B cell (primary cell): ENCODE data around the gene ERLIN1. TPM values are rescaled to one million over a fixed set of nuclear protein-coding genes. Genes with fewer than 3 reads are reported as not detected.

Experiments
- ATAC-seq: fragments of 200-7000 bp; cut with Tn5 transposase; one replicate; pipeline ENCODE4 v1.10.0; 2021; ENCODE audit warnings: low read depth, mild to moderate bottlenecking, moderate number of reproducible peaks, moderate library complexity
- CTCF ChIA-PET: fragments of 350-600 bp; sonication (Branson Sonifier 250); formaldehyde crosslinking; loops from one replicate; lab custom pipeline; 2021; ENCODE audit warnings: antibody characterized with exemption, inconsistent platforms; lab: Charles Lee
- POLR2A ChIA-PET: fragments of 350-600 bp; sonication (Branson Sonifier 250); formaldehyde crosslinking; loops from one replicate; lab custom pipeline; 2021; ENCODE audit warnings: antibody characterized with exemption; lab: Charles Lee
- DNase-seq: peaks from one replicate; pipeline ENCODE4 v3.0.0; 2013
- H2AFZ ChIP-seq: 2 replicates; pipeline ENCODE4 v1.6.1; 2012; ENCODE audit warnings: mild to moderate bottlenecking, low read depth, low read length; ENCODE audit not compliant: insufficient read depth, poor library complexity, severe bottlenecking
- H3K27ac ChIP-seq, 2 donors: 1 replicate in 1 of 2; 2 replicates in 1 of 2; pipeline ENCODE4 v1.5.1; 2012 to 2013; ENCODE audit warnings: low read length in 2 of 2, mild to moderate bottlenecking in 2 of 2, moderate library complexity in 1 of 2
- H3K27me3 ChIP-seq, 4 experiments: fragments of 200-600 bp in 1 of 4; sonication (generic) in 1 of 4; replicated peaks in 1 of 4; 1 replicate in 2 of 4; 2 replicates in 2 of 4; pipeline versions ENCODE4 v1.6.1 to v1.7.0; 2013 to 2016; ENCODE audit warnings: low read length in 3 of 4, mild to moderate bottlenecking in 2 of 4, mixed read lengths in 1 of 4, moderate library complexity in 1 of 4; ENCODE audit not compliant: insufficient read depth in 4 of 4, control insufficient read depth in 3 of 4; ENCODE audit errors: control extremely low read depth in 1 of 4
- H3K36me3 ChIP-seq, 2 experiments: replicated peaks in 1 of 2; 1 replicate in 1 of 2; 2 replicates in 1 of 2; pipeline versions ENCODE4 v1.6.1 to v1.7.1; 2013; ENCODE audit warnings: low read length in 1 of 2; ENCODE audit not compliant: insufficient read depth in 2 of 2, control insufficient read depth in 1 of 2; ENCODE audit errors: control extremely low read depth in 1 of 2, extremely low read depth in 1 of 2
- H3K4me1 ChIP-seq, 2 donors: fragments of 200-600 bp in 1 of 2; sonication (generic) in 1 of 2; 1 replicate in 1 of 2; 2 replicates in 1 of 2; pipeline versions ENCODE4 v1.5.1 to v1.6.1; 2013 to 2017; ENCODE audit warnings: low read length in 2 of 2; ENCODE audit not compliant: control insufficient read depth in 2 of 2, insufficient read depth in 2 of 2
- H3K4me2 ChIP-seq: replicated peaks from 2 replicates; pipeline ENCODE3; 2012; ENCODE audit warnings: mild to moderate bottlenecking, low read depth, low read length; ENCODE audit not compliant: poor library complexity, severe bottlenecking
- H3K4me3 ChIP-seq, 5 experiments: fragments of 200-600 bp in 1 of 5; sonication (generic) in 1 of 5; 1 replicate in 3 of 5; 2 replicates in 2 of 5; pipeline versions ENCODE4 v1.5.1 to v1.7.0; 2011 to 2016; ENCODE audit warnings: low read length in 4 of 5, mild to moderate bottlenecking in 4 of 5, low read depth in 2 of 5, control low read depth in 1 of 5, moderate library complexity in 1 of 5; ENCODE audit not compliant: insufficient read depth in 1 of 5; ENCODE audit errors: control extremely low read depth in 1 of 5, extremely low read depth in 1 of 5
- H3K79me2 ChIP-seq: fragments of 200-600 bp; sonication (generic); one replicate; pipeline ENCODE4 v1.6.0; 2016; ENCODE audit warnings: low read length; ENCODE audit not compliant: control insufficient read depth, insufficient read depth
- H3K9ac ChIP-seq: fragments of 200-600 bp; sonication (generic); 2 replicates; pipeline ENCODE4 v1.6.1; 2017; ENCODE audit warnings: mild to moderate bottlenecking, low read length, moderate library complexity
- H3K9me3 ChIP-seq, 3 donors: one replicate each; pipeline versions ENCODE4 v1.6.1 to v1.7.1; 2013; ENCODE audit warnings: low read length in 2 of 3; ENCODE audit not compliant: control insufficient read depth in 2 of 3, insufficient read depth in 1 of 3; ENCODE audit errors: control extremely low read depth in 1 of 3
- H4K20me1 ChIP-seq: 2 replicates; pipeline ENCODE4 v1.6.0; 2012; ENCODE audit warnings: mild to moderate bottlenecking, low read length; ENCODE audit not compliant: insufficient read depth, control insufficient read depth, poor library complexity, severe bottlenecking
- H3K27ac Mint-ChIP-seq: one replicate; pipeline ENCODE4 v1.8.0; 2021; ENCODE audit warnings: mixed read lengths
- H3K27me3 Mint-ChIP-seq: one replicate; pipeline ENCODE4 v1.8.0; 2021; ENCODE audit warnings: mixed read lengths
- H3K4me1 Mint-ChIP-seq: one replicate; pipeline ENCODE4 v1.8.0; 2021; ENCODE audit warnings: mixed read lengths
- H3K4me3 Mint-ChIP-seq: one replicate; pipeline ENCODE4 v1.8.0; 2021; ENCODE audit warnings: mixed read lengths
- H3K9me3 Mint-ChIP-seq: one replicate; pipeline ENCODE4 v1.8.0; 2022; ENCODE audit warnings: mixed read lengths; ENCODE audit not compliant: insufficient read depth
- CTCF ChIP-seq: fragments of 200-600 bp; IDR thresholded peaks from one replicate; pipeline ENCODE4 v1.8.0; 2022; ENCODE audit warnings: antibody characterized with exemption, mild to moderate bottlenecking
- EZH2 ChIP-seq: IDR thresholded peaks from 2 replicates; pipeline ENCODE4 v1.6.1; 2012; ENCODE audit warnings: borderline replicate concordance, low read depth, mild to moderate bottlenecking, moderate library complexity, low read length; ENCODE audit not compliant: insufficient read depth, poor library complexity, severe bottlenecking
- WGBS: methylation state at CpG from one replicate; pipeline ENCODE4 v1.1.5; 2013; ENCODE audit warnings: missing lambda C conversion rate; ENCODE audit not compliant: insufficient coverage; 5-methylcytosine and 5-hydroxymethylcytosine counted together
- intact Hi-C: fragments of 100-400 bp; cut with micrococcal nuclease; formaldehyde crosslinking; loops from one replicate; pipeline ENCODE4 v1.10.0; 2022
- polyA plus RNA-seq: library from polyadenylated mRNA; depleted of rRNA; stranded (reverse); fragments of >200 nt; gene quantifications from 2 replicates; pipeline ENCODE4 v1.2.3, GENCODE V29; 2012
- total RNA-seq, 2 donors: library from RNA; stranded (reverse); fragments of 120-200 nt in 1 of 2; gene quantifications; 1 replicate in 1 of 2; 2 replicates in 1 of 2; pipeline versions ENCODE4 v1.2.3 to v1.2.4, GENCODE V29; 2013 to 2022

ERLIN1 gene
- total and polyA plus RNA-seq, 2 donors (not counting 1 experiment from before 2014, with no cell fraction given), result 4.3 to 9.0 TPM

- Histone ChIP-seq H2AFZ (no peak overlapping the region), H3K36me3 (no peaks in the 10 kb centered on the region), H4K20me1 (no peaks in the 10 kb centered on the region), H3K4me2 (no peak overlapping the region), H3K79me2 (no peaks in the 10 kb centered on the region), H3K27ac (no peak overlapping the region), H3K9ac (no peak overlapping the region), H3K4me1 (no peaks in the 10 kb centered on the region), H3K27me3 (peaks cover 0 to 16% (median 4%) of the 10 kb centered on the region in 4 experiments), H3K4me3 (no peak overlapping the region), H3K9me3 (no peaks in the 10 kb centered on the region)
- intact Hi-C loops, result no loop called here
- 100% methylated on average over 4 of the region's 5 CpGs for WGBS
- H3K9me3 Mint-ChIP-seq, result no peaks in the 10 kb centered on the region
- no peak for TF ChIP-seq EZH2
- TF ChIP-seq CTCF, result no peak
- no peaks in the 10 kb centered on the region for H3K4me1 Mint-ChIP-seq
- no peak overlapping the region for H3K27ac Mint-ChIP-seq
- ChIA-PET CTCF (no interaction called here), POLR2A (no interaction called here)
- no peak overlapping the region for H3K4me3 Mint-ChIP-seq
- DNase-seq, result no peak
- H3K27me3 Mint-ChIP-seq, result peaks cover 41% of the 10 kb centered on the region
- no peak for ATAC-seq
These were observed 81.5 kb downstream of the ERLIN1 start for GRCh38 chr10:100104300-100104699.

DNA sequence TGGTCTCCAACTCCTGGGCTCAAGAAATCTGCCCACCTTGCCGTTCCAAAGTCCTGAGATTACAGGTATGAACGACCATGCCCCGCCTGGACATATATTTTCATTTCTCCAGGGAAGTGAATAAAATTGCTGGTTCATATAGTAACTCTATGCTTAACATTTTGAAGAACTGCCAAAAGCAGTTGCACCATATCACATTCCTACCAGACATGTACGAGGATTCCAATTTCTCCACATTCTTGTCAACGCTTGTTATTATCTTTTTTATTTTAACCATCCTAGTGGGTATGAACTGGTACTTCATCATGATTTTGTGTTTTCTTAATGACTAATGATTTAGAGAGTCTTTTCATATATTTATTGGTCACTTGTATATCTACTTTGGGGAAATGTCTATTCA lies 82.2 kb downstream of the ERLIN1 start:
- Histone ChIP-seq H3K27ac (no peak overlapping the region), H3K4me1 (no peaks in the 10 kb centered on the region), H3K9me3 (no peaks in the 10 kb centered on the region), H3K9ac (no peak overlapping the region), H4K20me1 (no peaks in the 10 kb centered on the region), H3K4me2 (no peak overlapping the region), H3K36me3 (no peaks in the 10 kb centered on the region), H3K79me2 (no peaks in the 10 kb centered on the region), H3K27me3 (peaks cover 0 to 16% (median 4%) of the 10 kb centered on the region in 4 experiments), H2AFZ (no peak overlapping the region), H3K4me3 (no peak overlapping the region)
- Mint-ChIP-seq H3K27me3 (peaks cover 41% of the 10 kb centered on the region), H3K4me3 (no peak overlapping the region), H3K9me3 (no peaks in the 10 kb centered on the region), H3K4me1 (no peaks in the 10 kb centered on the region), H3K27ac (no peak overlapping the region)
- POLR2A ChIA-PET, result no interaction called here
- TF ChIP-seq EZH2 (no peak), CTCF (no peak)
- no CpG with 5 or more reads among the region's 5 CpGs for WGBS
- CTCF ChIA-PET, result no interaction called here
- no peak for DNase-seq
- no peak for ATAC-seq
- intact Hi-C loops, result no loop called here
